Large intestine (tissue), 3 donors: ENCODE results near the gene SEMA4G. TPM values are rescaled to one million over a fixed set of nuclear protein-coding genes. Genes with fewer than 3 reads are reported as not detected.
"Not testable (repeated sequence)": the region's sequence is repeated elsewhere in the genome, so short reads cannot be mapped to it uniquely, and the experiment has no call there.

Source experiments
- DNase-seq, 2 donors: peaks; one replicate each; pipeline versions ENCODE4 v3.0.0 to v3.0.0-alpha.2; 2013
- H3K27ac ChIP-seq: one replicate; pipeline ENCODE4 v1.5.1; 2013; ENCODE audit warnings: low read length
- H3K27me3 ChIP-seq: 2 replicates; pipeline ENCODE4 v1.6.1; 2013; ENCODE audit warnings: low read length; ENCODE audit not compliant: control insufficient read depth, insufficient read depth
- H3K36me3 ChIP-seq: 2 replicates; pipeline ENCODE4 v1.6.1; 2013; ENCODE audit warnings: low read length; ENCODE audit not compliant: control insufficient read depth, insufficient read depth
- H3K4me1 ChIP-seq: one replicate; pipeline ENCODE4 v1.6.1; 2013; ENCODE audit warnings: low read length; ENCODE audit not compliant: control insufficient read depth, insufficient read depth
- H3K4me3 ChIP-seq: one replicate; pipeline ENCODE4 v1.5.1; 2013; ENCODE audit warnings: low read length
- H3K9me3 ChIP-seq: one replicate; pipeline ENCODE4 v1.6.1; 2013; ENCODE audit warnings: mild to moderate bottlenecking, low read depth, low read length, moderate library complexity; ENCODE audit not compliant: control insufficient read depth
- WGBS: methylation state at CpG from one replicate; pipeline ENCODE4 v1.1.5; 2013; ENCODE audit warnings: low lambda C conversion rate; ENCODE audit not compliant: insufficient coverage; 5-methylcytosine and 5-hydroxymethylcytosine counted together
- polyA plus RNA-seq: library from polyadenylated mRNA; unstranded; fragments of 120-200 nt; gene quantifications from one replicate; pipeline ENCODE4 v1.2.1, GENCODE V29; 2013

Gene SEMA4G
- polyA plus RNA-seq, 1 donor: 121 TPM

DNA sequence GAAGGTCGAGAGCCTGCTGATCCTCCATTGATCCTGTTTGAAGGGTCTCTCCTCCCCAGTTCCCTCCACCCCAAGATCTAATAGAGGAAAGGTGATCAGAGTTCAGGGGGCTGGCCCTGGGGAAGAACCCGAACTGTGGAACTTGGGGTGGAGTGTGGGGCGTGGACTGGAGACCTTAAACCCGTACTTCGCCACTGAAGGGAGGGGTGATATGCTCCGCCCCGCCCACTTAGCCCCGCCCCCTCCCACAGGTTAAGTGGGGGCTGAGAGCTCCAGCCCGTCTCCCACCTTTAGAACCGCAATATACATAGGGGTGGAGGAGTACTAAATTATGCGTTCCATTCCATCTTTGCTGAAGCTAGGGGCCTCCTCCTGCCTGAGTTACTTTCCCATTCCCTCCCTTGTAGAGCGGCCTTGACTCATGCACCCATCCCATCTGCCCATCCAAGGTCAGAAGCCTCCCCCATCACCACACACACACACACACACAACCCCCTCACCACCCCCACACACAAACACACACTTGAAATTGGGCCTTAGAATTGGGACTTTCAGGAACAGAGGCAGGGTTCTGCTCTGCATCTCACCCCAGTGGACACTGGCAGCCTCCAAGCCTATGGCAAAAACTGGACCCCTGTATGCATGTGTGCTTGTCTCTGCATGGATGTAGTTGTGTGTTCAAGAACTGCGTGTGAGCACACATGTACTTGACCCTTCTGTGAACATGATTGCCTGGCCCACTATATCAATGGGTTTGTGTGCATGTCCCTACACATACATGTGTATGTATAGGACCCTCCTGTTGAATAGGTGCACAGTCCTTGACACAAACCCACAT lies 991 bp downstream of the SEMA4G start:
- Histone ChIP-seq H3K27me3 (no peaks in the 10 kb centered on the region), H3K4me1 (peaks cover 30% of the 10 kb centered on the region), H3K36me3 (peaks cover 31% of the 10 kb centered on the region), H3K27ac (peak overlapping the region; percentile 94), H3K4me3 (peak overlapping the region; percentile 88), H3K9me3 (no peaks in the 10 kb centered on the region)
- DNase-seq: peak; percentile 84 to 91
- no CpG with 5 or more reads among the region's 13 CpGs for WGBS

- no peaks in the 10 kb centered on the region for H3K27me3 ChIP-seq
- H3K9me3 ChIP-seq: no peaks in the 10 kb centered on the region
- DNase-seq: peak; percentile 70 to 89
- no CpG with 5 or more reads among the region's 4 CpGs for WGBS
- peak overlapping the region; percentile 94 for H3K27ac ChIP-seq
- H3K4me1 ChIP-seq: peaks cover 30% of the 10 kb centered on the region
- H3K4me3 ChIP-seq: peak overlapping the region; percentile 88
- peaks cover 32% of the 10 kb centered on the region for H3K36me3 ChIP-seq
Measured at GRCh38 chr10:100970914-100971811, 1.9 kb downstream of the SEMA4G start.

DNA sequence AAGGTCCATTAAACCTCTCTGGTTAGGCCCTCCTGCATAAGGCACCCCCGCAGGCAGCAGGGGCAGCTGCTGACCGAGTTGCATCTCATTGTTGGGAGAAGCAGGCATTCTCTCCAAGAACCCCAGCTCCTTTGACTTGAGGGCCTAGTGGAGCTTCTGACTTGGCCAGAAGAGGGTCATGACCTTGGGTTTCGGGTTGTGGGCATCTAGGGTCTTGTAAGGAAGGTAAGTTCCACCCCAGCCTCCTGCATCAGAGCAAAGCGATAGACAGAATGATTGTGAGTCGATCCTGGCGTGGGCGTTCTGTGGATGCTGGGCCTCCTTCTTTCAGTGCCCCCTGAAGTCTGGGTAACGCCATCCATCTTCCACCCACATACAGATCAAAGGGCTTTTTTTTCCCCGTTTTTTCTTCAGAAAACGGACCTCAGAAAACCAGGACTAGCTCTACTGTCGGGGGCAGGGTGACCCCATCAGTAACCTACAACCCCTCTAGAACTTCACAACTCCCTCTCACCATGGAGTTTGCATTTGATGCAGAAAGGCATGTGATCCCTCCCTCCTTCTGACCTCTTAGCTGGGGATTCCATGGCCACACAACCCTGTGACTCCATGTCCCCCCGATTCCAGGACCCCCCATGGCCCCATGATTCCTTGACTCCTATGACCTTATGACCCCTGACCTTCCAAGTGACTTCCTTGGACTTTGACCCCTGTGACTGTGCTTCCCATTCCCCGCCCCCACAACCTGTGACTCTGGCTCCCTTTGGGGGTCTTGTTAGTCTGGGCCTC lies 3.0 kb downstream of the SEMA4G start:
- peaks cover 40% of the 10 kb centered on the region for H3K36me3 ChIP-seq

GRCh38 chr10:100972904-100973535 lies 3.7 kb downstream of the SEMA4G start:
- Histone ChIP-seq H3K9me3 (no peaks in the 10 kb centered on the region), H3K4me3 (no peak overlapping the region), H3K27me3 (no peaks in the 10 kb centered on the region), H3K27ac (no peak overlapping the region), H3K4me1 (peaks cover 24% of the 10 kb centered on the region), H3K36me3 (peaks cover 47% of the 10 kb centered on the region)
- no CpG with 5 or more reads among the region's 6 CpGs for WGBS
- DNase-seq: no peak

More for the DNA sequence above, 3.0 kb downstream of the SEMA4G start:
- WGBS: no CpG with 5 or more reads among the region's 13 CpGs
- H3K27ac ChIP-seq: peak overlapping the region; percentile 94
- peaks cover 30% of the 10 kb centered on the region for H3K4me1 ChIP-seq
- H3K9me3 ChIP-seq: no peaks in the 10 kb centered on the region
- no peak for DNase-seq
- no peak overlapping the region for H3K4me3 ChIP-seq
- H3K27me3 ChIP-seq: no peaks in the 10 kb centered on the region

DNA sequence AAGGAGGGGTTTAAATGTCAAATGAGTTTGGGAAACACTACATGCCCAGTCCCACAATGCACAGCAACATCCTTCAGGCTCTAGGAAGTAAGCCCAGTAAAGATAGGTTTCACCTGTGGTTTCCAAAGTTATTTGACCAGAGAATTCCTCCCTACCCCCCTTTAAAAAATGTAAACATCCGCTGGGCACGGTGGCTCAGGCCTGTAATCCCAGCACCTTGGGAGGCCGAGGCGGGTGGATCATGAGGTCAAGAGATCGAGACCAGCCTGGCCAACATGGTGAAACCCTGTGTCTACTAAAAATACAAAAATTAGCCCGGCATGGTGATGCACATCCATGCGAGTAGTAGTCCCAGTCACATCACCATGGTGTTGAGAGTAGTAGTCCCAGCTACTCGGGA lies 6.1 kb downstream of the SEMA4G start:
- H3K36me3 ChIP-seq: peaks cover 69% of the 10 kb centered on the region

DNA sequence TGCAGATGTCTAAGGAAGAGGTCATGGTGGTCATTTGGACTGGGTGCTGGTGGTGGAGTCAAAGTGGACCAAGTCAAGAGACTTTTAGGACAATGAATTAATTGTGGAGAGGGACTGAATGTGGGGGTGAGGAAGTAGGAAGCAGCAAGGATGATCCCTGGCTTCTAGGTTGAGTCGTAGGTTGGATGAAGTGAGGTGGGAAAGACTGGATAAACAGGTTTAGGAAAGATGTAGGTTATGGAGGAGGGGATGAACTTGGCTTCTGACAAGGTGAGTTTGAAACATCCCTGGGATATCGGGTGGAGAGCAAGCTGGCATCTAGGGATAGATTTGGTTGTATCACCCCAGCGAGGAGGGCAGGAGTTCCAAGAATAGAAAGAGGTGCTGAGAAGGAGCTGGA lies 7.6 kb downstream of the SEMA4G start:
- Histone ChIP-seq H3K36me3 (peaks cover 83% of the 10 kb centered on the region), H3K9me3 (no peaks in the 10 kb centered on the region), H3K4me1 (peaks cover 12% of the 10 kb centered on the region), H3K27me3 (no peaks in the 10 kb centered on the region), H3K4me3 (no peak overlapping the region), H3K27ac (no peak overlapping the region)
- DNase-seq: no peak
- WGBS: no CpG with 5 or more reads among the region's 3 CpGs

More for the DNA sequence above, 6.1 kb downstream of the SEMA4G start:
- H3K27me3 ChIP-seq, H3K27ac ChIP-seq, H3K9me3 ChIP-seq, DNase-seq, H3K4me3 ChIP-seq: not testable (repeated sequence)
- peaks cover 18% of the 10 kb centered on the region for H3K4me1 ChIP-seq
- no CpG with 5 or more reads among the region's 8 CpGs for WGBS

DNA sequence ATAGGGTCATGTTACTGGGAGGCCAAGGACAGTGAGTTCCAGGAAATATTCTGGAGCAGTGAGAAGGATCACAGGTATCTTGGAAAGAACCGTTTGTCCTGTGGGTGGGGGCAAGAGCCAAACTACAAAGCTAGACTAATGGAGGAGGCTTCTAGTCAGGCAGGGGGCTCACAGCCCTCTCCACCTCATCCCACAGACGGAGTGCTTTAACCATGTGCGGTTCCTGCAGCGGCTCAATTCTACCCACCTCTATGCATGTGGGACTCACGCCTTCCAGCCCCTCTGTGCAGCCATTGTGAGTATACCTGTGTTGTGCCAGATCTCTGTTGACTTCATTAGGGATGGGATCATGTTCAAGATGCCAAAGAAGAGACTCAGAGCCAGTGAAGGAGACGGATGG lies 8.1 kb downstream of the SEMA4G start:
- Histone ChIP-seq H3K36me3 (peaks cover 88% of the 10 kb centered on the region), H3K27me3 (no peaks in the 10 kb centered on the region), H3K9me3 (no peaks in the 10 kb centered on the region), H3K4me1 (peaks cover 7% of the 10 kb centered on the region), H3K4me3 (no peak overlapping the region), H3K27ac (no peak overlapping the region)
- WGBS: no CpG with 5 or more reads among the region's 6 CpGs
- DNase-seq: no peak

DNA sequence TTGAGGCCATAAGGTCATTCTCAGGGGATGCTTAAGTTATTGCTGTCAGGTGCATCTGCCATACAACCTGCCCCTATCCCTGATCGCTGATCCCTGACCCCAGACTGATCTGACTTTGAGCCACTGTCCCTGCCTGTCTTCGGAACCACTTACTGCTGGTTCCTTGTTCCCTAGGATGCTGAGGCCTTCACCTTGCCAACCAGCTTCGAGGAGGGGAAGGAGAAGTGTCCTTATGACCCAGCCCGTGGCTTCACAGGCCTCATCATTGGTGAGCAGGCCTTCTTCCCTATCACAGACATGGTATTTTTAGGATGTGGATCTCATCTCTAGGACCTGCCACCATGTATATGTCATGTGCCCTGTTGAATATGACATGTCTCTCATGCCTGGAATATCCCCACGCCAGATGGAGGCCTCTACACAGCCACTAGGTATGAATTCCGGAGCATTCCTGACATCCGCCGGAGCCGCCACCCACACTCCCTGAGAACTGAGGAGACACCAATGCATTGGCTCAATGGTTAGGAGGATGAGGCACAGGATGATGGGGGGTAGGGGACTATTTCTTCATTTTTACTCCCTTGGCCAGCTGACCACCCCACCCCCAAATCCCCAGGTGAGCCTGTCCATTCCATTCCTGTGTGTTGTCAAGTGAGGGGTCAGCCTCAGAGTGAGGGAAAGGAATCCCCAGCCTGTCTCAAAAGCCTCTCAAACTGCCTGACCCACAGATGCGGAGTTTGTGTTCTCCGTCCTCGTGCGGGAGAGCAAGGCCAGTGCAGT lies 9.0 kb downstream of the SEMA4G start:
- H3K27me3 ChIP-seq: no peaks in the 10 kb centered on the region
- no peaks in the 10 kb centered on the region for H3K9me3 ChIP-seq
- H3K4me3 ChIP-seq: no peak overlapping the region
- no CpG with 5 or more reads among the region's 13 CpGs for WGBS
- H3K27ac ChIP-seq: no peak overlapping the region
- no peaks in the 10 kb centered on the region for H3K4me1 ChIP-seq
- DNase-seq: no peak
- H3K36me3 ChIP-seq: peaks cover 90% of the 10 kb centered on the region

DNA sequence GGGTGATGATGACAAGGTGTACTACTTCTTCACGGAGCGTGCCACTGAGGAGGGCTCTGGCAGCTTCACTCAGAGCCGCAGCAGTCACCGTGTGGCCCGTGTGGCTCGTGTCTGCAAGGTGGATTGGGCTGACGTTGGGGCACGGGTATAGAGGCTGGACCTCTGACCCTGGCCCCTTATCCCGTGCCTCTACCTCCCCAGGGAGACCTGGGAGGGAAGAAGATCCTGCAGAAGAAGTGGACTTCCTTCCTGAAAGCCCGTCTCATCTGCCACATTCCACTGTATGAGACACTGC lies 9.5 kb downstream of the SEMA4G start:
- Histone ChIP-seq H3K27me3 (no peaks in the 10 kb centered on the region), H3K9me3 (no peaks in the 10 kb centered on the region), H3K36me3 (peaks cover 88% of the 10 kb centered on the region), H3K4me1 (no peaks in the 10 kb centered on the region), H3K4me3 (no peak overlapping the region), H3K27ac (no peak overlapping the region)
- WGBS: no CpG with 5 or more reads among the region's 10 CpGs
- DNase-seq: no peak
